GM18909 (cell line): ENCODE results near the gene SSNA1.

ENCODE experiments used
- ATAC-seq: cut with Tn5 transposase; IDR thresholded peaks from one replicate; pipeline ENCODE4 v1.9.1; 2021; ENCODE audit warnings: mild to moderate bottlenecking; ENCODE audit not compliant: unreplicated experiment, poor library complexity

SSNA1 gene

GRCh38 chr9:137178939-137179630, 9.4 kb upstream of the SSNA1 start:
- no peak for ATAC-seq

GRCh38 chr9:137179761-137180160, 8.7 kb upstream of the SSNA1 start:
- ATAC-seq = no peak

GRCh38 chr9:137180491-137180890, 8.0 kb upstream of the SSNA1 start:
- ATAC-seq = no peak

DNA sequence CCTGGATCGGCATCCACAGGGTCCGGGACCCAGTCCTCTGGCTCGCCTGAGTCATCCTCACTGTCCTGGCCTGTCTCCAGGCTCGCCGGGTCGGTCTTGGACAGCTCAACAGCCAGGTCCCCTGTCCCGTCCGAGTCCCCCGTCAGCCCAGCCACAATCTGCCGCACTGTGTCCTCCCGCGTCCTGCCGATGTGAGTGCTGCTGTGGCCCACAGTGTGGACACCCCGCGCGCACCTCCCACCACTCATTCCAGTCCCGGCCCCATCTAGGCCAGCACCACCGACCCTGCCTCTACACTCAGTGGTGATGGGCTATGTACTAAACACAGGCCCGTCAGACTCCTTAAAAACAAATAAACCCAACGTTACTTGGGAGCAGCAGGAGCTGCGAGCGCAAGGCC, 6.8 kb upstream of the SSNA1 start:
- no peak for ATAC-seq

DNA sequence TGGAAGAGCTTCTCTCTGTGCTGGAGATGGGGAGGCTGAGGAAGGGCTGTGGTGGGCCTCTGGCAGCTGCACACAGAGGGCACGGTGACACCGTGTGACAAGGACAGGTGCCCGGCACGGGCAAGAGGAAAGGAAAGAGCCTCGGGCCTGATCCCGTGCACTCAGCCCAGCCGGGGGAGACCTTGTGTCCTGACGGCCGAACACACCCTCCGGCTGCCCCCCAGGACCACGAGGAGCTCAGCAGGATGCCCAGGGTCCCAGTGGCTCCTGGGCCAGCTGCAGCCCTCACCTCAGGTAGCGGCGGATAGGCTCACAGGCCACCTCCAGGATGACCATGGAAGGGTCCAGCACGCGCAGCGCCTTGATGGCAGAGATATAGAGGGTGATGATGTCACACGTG, 5.6 kb upstream of the SSNA1 start:
- no peak for ATAC-seq

- ATAC-seq = no peak
Measured at GRCh38 chr9:137183980-137184595, 4.4 kb upstream of the SSNA1 start.

GRCh38 chr9:137184881-137185660, 3.4 kb upstream of the SSNA1 start:
- no peak for ATAC-seq

DNA sequence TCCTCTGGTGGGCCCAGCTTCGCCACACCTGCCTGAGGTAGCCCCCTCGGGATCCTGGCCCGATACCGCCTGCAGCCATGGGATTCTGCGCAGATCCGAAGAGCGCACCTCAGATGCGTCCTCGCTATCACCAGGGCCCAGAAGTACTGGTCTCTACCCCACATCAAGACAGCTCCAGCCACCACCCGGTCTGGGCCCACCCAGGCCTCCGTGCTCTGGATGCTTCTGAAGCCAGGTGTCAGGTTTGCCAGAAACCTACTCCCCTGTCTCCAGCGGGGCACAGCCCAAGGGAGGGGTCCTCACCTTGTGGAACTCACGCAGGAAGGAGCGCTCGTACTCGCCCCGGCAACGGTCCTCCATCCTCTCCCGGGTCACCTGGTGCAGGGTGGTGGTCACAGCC, 2.6 kb upstream of the SSNA1 start:
- no peak for ATAC-seq

DNA sequence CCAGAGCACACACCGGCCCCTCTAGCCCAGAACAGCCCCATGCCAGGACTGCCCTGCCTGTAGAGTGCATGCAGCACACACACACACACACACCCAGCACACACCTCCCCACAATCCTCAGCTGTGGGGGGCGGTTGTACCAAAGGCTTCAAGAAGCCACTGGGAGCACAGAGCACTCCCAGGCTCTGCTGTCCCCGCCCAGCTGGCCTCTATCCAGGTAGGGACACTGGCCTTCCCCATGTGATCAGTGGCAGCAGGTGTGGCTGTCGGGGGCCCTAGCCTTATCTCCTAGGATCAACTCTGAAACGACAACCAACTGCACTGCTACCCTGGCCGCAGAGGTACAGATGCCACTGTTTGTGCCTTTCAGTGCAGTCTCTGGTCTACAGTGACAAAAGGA, 2.1 kb upstream of the SSNA1 start:
- no peak for ATAC-seq

DNA sequence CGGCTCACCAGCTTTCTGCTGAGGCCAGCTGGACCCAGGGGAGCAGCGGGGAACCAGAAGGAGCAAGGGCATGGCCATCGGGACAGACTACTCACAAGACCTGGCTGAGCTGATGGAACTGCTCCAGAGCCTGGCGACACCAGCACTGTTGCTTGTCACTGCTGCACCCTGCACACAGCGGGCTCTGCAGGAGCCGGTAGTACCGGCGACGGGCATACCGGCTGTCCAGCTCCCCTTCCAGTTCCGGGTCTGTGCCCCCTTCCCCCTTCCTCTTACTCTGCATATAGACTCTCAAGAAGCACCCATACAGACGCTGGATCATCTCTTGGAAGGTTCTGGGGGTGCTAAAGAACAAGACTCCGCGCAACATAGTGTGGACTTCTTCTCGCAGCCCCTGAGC, 1.1 kb upstream of the SSNA1 start:
- no peak for ATAC-seq

DNA sequence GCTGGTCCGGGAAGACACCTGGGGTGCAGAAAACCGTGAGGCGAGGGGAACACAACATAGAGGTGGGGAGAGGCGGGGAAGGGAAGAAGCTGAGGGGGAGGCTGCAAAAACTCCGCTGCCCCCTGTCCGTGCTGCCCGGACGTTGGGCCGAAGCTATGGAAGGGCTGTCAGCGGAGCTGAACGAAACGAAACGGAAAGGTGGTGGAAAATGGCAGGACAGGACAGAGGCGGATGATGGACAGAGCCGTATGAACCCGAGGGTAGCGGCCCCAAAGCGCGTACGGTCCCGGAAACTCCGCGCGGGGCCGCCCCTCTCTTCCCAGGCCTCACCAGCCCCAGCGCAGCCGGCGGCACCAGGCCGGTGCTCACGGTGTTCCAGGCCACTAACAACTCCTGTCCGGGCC, 388 bp upstream of the SSNA1 start:
- no peak for ATAC-seq

GRCh38 chr9:137189297-137190295, 1.1 kb downstream of the SSNA1 start:
- ATAC-seq = peak; percentile 1

GRCh38 chr9:137190315-137190856, 1.9 kb downstream of the SSNA1 start:
- no peak for ATAC-seq

GRCh38 chr9:137191245-137191644, 2.8 kb downstream of the SSNA1 start:
- no peak for ATAC-seq

DNA sequence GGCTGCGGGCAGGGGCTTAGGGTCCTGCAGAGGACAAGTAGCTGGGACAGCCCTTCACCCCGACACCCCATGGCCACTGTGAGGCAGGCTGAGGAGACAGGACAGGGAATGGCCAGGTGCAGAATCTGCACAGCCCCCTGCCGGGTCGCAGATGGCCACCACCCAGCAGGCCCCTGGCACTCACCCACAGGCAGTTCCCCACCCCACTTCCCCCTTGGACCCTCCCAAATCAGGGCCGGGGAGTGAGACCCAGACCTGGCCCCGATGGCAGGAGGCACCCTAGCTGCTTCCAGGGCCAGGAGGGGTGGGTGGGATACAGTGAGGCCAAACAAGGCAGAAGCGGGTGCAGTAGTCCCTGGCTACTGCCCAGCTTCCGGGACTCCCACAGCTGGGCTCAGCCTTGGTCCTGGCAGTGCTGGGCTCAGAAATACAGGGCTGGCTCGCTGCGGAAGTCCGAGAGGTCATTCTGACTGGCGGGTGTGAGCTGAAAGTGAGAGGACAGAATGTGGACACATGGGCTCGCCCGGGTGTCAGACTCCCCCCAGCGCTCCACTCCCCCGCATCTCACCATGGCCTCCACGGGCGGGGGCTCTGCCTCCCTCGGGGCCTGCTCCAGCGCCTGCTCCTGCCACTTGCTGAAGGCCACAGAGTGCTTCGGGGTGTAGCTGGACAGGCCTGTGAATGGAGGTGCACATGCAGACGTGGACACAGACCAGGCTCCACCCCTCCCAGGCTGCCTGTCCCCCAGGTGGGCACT, 3.4 kb downstream of the SSNA1 start:
- no peak for ATAC-seq

- ATAC-seq = no peak
Measured at GRCh38 chr9:137192448-137192780, 3.9 kb downstream of the SSNA1 start.

- no peak for ATAC-seq
Measured at GRCh38 chr9:137192859-137193258, 4.4 kb downstream of the SSNA1 start.

GRCh38 chr9:137193771-137194170, 5.3 kb downstream of the SSNA1 start:
- ATAC-seq = no peak

DNA sequence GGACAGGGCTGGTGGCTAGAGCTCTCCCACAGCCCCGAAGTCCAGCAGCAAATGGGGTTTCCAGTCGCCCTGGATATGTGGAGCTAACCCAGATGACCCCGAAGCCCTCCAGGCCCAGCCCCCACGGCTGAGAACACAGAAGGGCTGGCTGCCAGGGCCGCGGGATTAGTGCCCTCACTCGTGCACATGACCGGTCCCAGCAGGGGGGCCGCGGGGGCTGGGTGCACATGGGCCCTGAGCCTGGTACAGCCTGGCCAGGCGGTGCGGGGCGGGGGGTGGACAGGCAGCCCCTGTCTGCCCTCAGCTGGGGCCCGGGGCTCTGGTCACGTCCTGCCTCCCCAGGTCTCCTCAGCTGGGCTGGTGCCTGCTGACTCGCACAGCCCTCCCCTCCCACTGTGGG, 5.9 kb downstream of the SSNA1 start:
- ATAC-seq = no peak

GRCh38 chr9:137194909-137195308, 6.4 kb downstream of the SSNA1 start:
- no peak for ATAC-seq
